Measurements from ENCODE around the gene ETV3.

DNA sequence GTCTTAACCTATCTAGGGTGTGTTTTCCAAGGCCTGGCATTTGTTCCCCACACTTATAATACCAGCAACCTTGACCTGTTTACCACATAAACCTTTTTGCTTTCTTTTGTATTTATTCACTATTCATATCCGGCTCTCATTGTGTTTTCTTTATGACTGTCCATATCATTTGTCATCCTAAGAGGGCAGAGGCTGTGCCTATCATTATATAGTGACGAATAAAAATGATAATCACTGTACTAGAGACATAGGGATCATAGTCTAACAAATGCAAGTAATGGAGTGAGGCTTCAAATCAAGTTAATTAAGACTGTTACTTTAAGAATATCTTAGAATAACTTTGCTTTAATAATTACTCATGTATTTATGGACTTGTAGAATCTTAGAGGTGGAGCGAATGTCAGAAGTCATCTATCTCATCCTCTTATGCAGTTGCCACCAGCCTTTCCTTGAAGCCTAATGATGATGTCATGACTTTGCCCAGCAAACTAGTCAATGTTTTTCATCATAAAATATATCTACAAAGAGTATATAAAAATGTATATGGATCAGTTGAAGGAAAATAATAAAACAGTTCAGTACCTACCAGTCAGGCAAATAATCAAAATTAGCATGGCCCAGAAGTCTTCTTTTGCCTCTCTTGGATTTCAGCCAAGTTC lies 4.7 kb upstream of the ETV3 start:
- TF ChIP-seq, protein P1, sequence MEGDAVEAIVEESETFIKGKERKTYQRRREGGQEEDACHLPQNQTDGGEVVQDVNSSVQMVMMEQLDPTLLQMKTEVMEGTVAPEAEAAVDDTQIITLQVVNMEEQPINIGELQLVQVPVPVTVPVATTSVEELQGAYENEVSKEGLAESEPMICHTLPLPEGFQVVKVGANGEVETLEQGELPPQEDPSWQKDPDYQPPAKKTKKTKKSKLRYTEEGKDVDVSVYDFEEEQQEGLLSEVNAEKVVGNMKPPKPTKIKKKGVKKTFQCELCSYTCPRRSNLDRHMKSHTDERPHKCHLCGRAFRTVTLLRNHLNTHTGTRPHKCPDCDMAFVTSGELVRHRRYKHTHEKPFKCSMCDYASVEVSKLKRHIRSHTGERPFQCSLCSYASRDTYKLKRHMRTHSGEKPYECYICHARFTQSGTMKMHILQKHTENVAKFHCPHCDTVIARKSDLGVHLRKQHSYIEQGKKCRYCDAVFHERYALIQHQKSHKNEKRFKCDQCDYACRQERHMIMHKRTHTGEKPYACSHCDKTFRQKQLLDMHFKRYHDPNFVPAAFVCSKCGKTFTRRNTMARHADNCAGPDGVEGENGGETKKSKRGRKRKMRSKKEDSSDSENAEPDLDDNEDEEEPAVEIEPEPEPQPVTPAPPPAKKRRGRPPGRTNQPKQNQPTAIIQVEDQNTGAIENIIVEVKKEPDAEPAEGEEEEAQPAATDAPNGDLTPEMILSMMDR (IDR thresholded peaks at IDR 0.05 in 2 of 3, conservative IDR thresholded peaks at IDR 0.05 in 1 of 3; ENCODE audit: borderline replicate concordance in 1 of 3, insufficient read depth in 1 of 3, low read depth in 2 of 3, low read length in 2 of 3) = no peak
- no peak for TF ChIP-seq POLR2AphosphoS5 (IDR thresholded peaks at IDR 0.05; ENCODE audit: low read depth, low read length)
- TF ChIP-seq EZH2phosphoT487 (IDR thresholded peaks at IDR 0.05; ENCODE audit: borderline replicate concordance) = no peak
- no peak for TF ChIP-seq POLR2A (IDR thresholded peaks at IDR 0.05; ENCODE audit: borderline replicate concordance, extremely low read depth, insufficient read depth, insufficient read length)
- no peak for TF ChIP-seq EZH2 (IDR thresholded peaks at IDR 0.05)
